Colonic mucosa (tissue), 4 donors: Measurements from ENCODE around the gene MMP24OS. TPM values are rescaled to one million over a fixed set of nuclear protein-coding genes. Genes with fewer than 3 reads are reported as not detected.

Source experiments
- DNase-seq: peaks from one replicate; pipeline ENCODE4 v3.0.0-alpha.2; 2020
- H3K27ac ChIP-seq: fragments of 200-600 bp; one replicate; pipeline ENCODE4 v1.8.0; 2021
- H3K27me3 ChIP-seq: fragments of 200-600 bp; one replicate; pipeline ENCODE4 v1.8.0; 2021
- H3K36me3 ChIP-seq: fragments of 200-600 bp; one replicate; pipeline ENCODE4 v1.8.0; 2021
- H3K4me1 ChIP-seq: fragments of 200-600 bp; one replicate; pipeline ENCODE4 v1.8.0; 2021; ENCODE audit warnings: mild to moderate bottlenecking
- H3K4me3 ChIP-seq: fragments of 200-600 bp; one replicate; pipeline ENCODE4 v1.8.0; 2021
- H3K9ac ChIP-seq, 2 donors: one replicate each; pipeline ENCODE4 v1.7.0; 2013; ENCODE audit warnings: control low read depth in 2 of 2, low read depth in 2 of 2, low read length in 2 of 2
- H3K9me3 ChIP-seq: fragments of 200-600 bp; one replicate; pipeline ENCODE4 v1.8.0; 2021
- intact Hi-C: fragments of 100-400 bp; cut with DNase I; formaldehyde crosslinking; loops from one replicate; pipeline ENCODE4 v1.14.1; 2022
- total RNA-seq, 2 donors: library from RNA; stranded (reverse); fragmentation: NEBNext Ultra II Directional in 1 of 2; extraction: Animal tissue kit (Norgen Biotek cat#: 25700) in 1 of 2; gene quantifications; one replicate each; pipeline ENCODE4 v1.2.1, GENCODE V29; 2021
- TF ChIP-seq, protein P1 (sequence below): fragments of 200-600 bp; IDR thresholded peaks from one replicate; pipeline ENCODE4 v1.8.0; 2022; ENCODE audit warnings: antibody characterized with exemption, mild to moderate bottlenecking
- donor health status: healthy.
- donor health status: DM: no; HTN: no; CAD: no.
- donor health status: DM: no; HTN: no; CAD: no.

MMP24OS gene
- total RNA-seq, result 100 to 1,000 TPM in 1 of 2 donors, 10 to 100 TPM in 1; 83.9 to 123 TPM

DNA sequence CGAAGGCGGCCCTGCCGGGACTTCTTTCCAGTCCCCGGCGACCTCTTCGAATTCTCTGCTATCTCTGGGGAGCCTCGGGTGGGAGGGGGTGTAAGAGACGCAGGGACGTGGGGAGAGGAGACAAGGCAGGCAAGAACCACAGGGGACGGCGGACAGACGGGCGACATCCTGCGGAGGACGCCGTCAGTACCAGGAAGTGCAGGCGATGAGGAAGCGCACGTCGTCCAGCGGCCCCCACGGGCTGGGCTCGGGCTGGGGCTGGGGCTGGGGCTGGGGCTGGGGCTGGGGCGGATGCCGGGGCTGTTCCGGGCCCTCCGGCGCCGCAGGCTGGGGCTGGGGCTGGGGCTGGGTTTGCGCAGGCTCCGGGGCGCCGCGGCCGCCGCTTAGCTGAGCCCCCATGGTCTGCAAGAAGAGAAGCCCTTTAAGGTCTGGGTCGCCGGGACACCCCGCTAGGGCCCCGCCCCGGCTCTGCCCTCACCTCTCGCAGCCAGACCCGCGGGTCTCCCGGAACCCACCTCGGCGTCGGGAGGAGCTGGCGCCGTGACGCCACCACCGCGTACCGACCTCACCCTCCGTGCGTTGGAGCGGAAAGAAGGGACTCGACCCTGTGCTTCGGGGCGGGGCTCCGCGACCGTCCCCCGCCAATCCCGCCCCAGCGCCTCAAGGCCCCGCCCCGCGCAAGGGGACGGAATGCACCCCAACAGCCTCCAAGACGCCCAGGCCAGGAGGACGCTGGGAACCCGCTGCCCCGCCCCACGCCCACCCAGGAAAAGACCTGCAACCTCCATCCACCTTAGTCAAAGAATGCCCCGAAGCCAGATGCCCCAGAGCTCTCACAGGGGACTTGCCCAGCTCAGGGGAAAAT lies at the start of gene MMP24OS:
TSS of gene MMP24OS (minus strand) at position 592 of the 865 bp plus-strand sequence. CDS start at position 399, 193 bp downstream.
- Histone ChIP-seq H3K4me3 (peak within 1 kb of the TSS; percentile 89), H3K36me3 (peaks cover 14% of the 10 kb centered on the region), H3K9ac (peak within 1 kb of the TSS; percentile 90 to 96), H3K27ac (peak within 1 kb of the TSS; percentile 98), H3K27me3 (no peaks in the 10 kb centered on the region), H3K9me3 (no peaks in the 10 kb centered on the region), H3K4me1 (peaks cover 5% of the 10 kb centered on the region)
- intact Hi-C loops, result no loop called here
- TF ChIP-seq, protein P1, sequence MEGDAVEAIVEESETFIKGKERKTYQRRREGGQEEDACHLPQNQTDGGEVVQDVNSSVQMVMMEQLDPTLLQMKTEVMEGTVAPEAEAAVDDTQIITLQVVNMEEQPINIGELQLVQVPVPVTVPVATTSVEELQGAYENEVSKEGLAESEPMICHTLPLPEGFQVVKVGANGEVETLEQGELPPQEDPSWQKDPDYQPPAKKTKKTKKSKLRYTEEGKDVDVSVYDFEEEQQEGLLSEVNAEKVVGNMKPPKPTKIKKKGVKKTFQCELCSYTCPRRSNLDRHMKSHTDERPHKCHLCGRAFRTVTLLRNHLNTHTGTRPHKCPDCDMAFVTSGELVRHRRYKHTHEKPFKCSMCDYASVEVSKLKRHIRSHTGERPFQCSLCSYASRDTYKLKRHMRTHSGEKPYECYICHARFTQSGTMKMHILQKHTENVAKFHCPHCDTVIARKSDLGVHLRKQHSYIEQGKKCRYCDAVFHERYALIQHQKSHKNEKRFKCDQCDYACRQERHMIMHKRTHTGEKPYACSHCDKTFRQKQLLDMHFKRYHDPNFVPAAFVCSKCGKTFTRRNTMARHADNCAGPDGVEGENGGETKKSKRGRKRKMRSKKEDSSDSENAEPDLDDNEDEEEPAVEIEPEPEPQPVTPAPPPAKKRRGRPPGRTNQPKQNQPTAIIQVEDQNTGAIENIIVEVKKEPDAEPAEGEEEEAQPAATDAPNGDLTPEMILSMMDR, result no peak
- DNase-seq, result peak; percentile 92

DNA sequence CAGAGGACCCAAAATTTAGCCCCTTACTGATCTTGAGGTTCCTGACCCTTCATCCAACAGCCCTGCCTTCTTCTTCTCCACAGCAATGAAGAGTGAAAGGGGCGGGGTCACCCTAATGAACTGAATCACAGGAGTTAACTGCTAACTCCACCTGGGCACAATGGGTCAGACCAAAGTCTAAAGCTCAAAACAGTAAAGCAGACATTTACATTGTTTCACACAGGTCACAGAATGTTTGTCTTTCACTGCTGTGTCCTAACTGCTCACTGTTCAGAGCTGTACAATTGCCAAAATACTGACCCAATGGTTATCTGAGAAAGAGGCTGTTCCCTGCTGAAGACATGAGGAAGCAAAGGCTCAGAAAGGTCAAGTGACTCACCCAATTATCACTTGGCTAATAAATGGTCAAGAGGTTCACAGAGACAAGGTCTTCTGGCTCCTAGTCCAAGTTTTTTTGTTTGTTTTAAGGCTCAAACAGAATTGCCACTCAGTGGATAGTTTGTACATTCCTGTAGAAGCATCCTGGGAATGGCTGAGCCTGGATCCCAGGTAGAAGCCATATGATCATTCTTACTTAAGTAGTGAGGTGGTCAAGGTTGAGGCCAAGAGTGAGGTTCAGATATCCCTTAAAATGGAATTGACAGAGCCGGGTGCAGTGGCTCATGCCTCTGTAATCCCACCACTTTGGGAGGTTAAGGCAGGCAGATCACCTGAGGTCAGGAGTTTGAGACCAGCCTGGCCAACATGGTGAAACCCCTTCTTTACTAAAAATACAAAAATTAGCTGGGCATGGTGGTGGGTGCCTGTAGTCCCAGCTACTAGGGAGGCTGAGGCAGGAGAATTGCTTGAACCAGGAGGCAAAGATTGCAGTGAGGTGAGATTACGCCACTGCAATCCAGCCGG lies 49.4 kb upstream of the MMP24OS start:
- no peaks in the 10 kb centered on the region for H3K27me3 ChIP-seq
- no peaks in the 10 kb centered on the region for H3K9me3 ChIP-seq
- peaks cover 17% of the 10 kb centered on the region for H3K4me1 ChIP-seq
- intact Hi-C loops, result no loop called here
- H3K36me3 ChIP-seq, result no peaks in the 10 kb centered on the region
- peak; percentile 89 for DNase-seq
- peak overlapping the region in 1 of 2 donors; percentile 41 for H3K9ac ChIP-seq
- no peak overlapping the region for H3K4me3 ChIP-seq
- H3K27ac ChIP-seq, result peak overlapping the region; percentile 81
- TF ChIP-seq, protein P1, result no peak

DNA sequence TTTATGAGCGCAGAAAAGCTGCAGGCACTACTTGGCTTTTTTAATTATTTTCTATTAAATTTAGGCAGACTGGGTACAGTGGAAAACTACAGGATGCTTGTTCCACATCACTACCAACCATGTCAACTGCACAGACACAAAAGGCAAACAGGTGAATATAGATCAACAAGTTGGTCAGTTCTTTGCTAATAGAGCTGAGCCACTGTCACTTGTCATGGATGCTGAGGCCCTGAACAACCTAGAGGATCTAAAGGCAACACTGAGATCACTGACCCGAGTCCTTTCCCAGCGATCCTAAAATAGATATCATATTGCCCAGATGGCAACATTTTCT lies 48.8 kb upstream of the MMP24OS start:
- intact Hi-C loops, result no loop called here
- H3K9ac ChIP-seq, result peak overlapping the region in 1 of 2 donors; percentile 41

DNA sequence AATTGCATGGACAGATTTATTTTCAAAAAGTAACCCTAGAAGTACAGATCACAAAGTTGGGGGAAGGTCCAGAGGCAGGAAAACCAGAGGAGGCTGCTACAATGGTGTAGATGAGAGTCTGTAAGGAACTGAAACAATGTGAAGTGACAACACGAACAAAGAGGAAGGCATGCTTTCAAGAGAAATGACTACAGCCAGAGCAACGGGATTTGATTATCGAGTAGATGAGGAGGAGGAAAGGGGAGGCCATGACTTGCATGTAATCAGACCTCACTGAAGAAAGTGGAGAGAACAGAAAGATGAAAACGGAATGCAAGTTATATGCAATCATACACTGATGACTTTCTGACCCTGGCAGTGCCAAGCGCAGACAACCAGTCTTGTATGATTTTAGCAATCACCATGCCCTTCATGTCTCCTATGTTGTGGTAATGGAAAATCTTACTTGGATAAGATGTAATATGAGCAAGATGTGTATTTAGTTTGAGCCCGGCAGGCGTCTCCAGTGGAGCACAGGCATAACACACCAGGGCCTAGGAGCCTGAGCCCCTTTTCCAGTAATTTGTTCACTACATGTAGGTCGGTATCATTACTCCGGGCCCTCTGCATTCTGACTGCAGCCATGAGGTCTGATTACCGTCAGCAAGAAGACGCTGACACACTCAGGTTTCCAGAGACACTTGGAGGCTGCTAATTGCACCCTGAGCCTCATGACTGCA lies 48.3 kb upstream of the MMP24OS start:
- TF ChIP-seq, protein P1, result no peak
- Histone ChIP-seq H3K36me3 (no peaks in the 10 kb centered on the region), H3K27me3 (no peaks in the 10 kb centered on the region), H3K9ac (no peak overlapping the region), H3K4me1 (peaks cover 17% of the 10 kb centered on the region), H3K9me3 (no peaks in the 10 kb centered on the region), H3K27ac (peak overlapping the region; percentile 81), H3K4me3 (no peak overlapping the region)
- intact Hi-C loops, result no loop called here
- DNase-seq, result no peak

More for the DNA sequence above, 48.8 kb upstream of the MMP24OS start:
- TF ChIP-seq, protein P1, result no peak
- Histone ChIP-seq H3K4me3 (no peak overlapping the region), H3K4me1 (peaks cover 17% of the 10 kb centered on the region), H3K27me3 (no peaks in the 10 kb centered on the region), H3K27ac (peak overlapping the region; percentile 81), H3K36me3 (no peaks in the 10 kb centered on the region), H3K9me3 (no peaks in the 10 kb centered on the region)
- no peak for DNase-seq

DNA sequence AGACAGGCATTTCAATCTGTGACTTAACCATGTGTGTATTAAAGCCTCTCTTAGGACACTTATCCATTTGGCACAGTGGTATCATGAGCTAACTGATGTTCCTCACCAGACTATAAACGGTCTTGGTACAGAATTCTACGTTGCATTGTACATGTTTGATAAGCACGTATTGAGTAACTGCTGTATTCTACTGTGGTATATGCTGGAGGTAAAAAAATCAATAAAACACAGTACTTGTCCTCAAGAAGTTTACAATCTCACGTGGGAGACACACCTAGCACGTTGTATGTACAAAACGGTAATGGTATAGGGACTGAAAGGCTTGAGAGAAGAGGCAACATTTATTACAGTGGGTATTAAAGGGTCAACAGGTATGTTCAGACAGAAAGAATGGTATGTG lies 47.5 kb upstream of the MMP24OS start:
- peaks cover 17% of the 10 kb centered on the region for H3K4me1 ChIP-seq
- intact Hi-C loops, result no loop called here
- no peak overlapping the region for H3K9ac ChIP-seq
- TF ChIP-seq, protein P1, result no peak
- H3K9me3 ChIP-seq, result no peaks in the 10 kb centered on the region
- H3K27ac ChIP-seq, result peak overlapping the region; percentile 81
- no peaks in the 10 kb centered on the region for H3K36me3 ChIP-seq
- DNase-seq, result no peak
- no peaks in the 10 kb centered on the region for H3K27me3 ChIP-seq
- H3K4me3 ChIP-seq, result no peak overlapping the region
